H9 (cell line): ENCODE data around the gene UPF1. TPM values are rescaled to one million over a fixed set of nuclear protein-coding genes. Genes with fewer than 3 reads are reported as not detected.
A peak's percentile ranks its signal among the peaks of the same experiment; 100 is the strongest.
"Not testable (repeated sequence)": the region's sequence is repeated elsewhere in the genome, so short reads cannot be mapped to it uniquely, and the experiment has no call there.

ENCODE experiments used
- DNase-seq: peaks from one replicate; pipeline ENCODE4 v3.0.0-alpha.2; 2017
- H2AFZ ChIP-seq: one replicate; pipeline ENCODE4 v1.6.1; 2013; ENCODE audit warnings: mild to moderate bottlenecking, low read length, control low read depth, moderate library complexity
- H2AK5ac ChIP-seq: 2 replicates; pipeline ENCODE4 v1.6.1; 2013; ENCODE audit warnings: low read length, control low read depth, mixed read lengths; ENCODE audit not compliant: insufficient read length
- H2BK120ac ChIP-seq: one replicate; pipeline ENCODE4 v1.6.1; 2013; ENCODE audit warnings: low read depth, mild to moderate bottlenecking, low read length, control low read depth, inconsistent platforms; ENCODE audit not compliant: poor library complexity, severe bottlenecking
- H2BK12ac ChIP-seq: 2 replicates; pipeline ENCODE4 v1.6.1; 2013; ENCODE audit warnings: low read length, control low read depth, mixed read lengths, low read depth; ENCODE audit not compliant: insufficient read length
- H2BK15ac ChIP-seq: 2 replicates; pipeline ENCODE4 v1.6.1; 2013; ENCODE audit warnings: low read depth, low read length, control low read depth
- H2BK20ac ChIP-seq: one replicate; pipeline ENCODE4 v1.6.1; 2013; ENCODE audit warnings: low read depth, mild to moderate bottlenecking, low read length, control low read depth, inconsistent platforms; ENCODE audit not compliant: poor library complexity, severe bottlenecking
- H2BK5ac ChIP-seq: 2 replicates; pipeline ENCODE4 v1.6.1; 2013; ENCODE audit warnings: low read length, control low read depth, mixed read lengths; ENCODE audit not compliant: insufficient read length
- H3K14ac ChIP-seq: 2 replicates; pipeline ENCODE4 v1.6.1; 2013; ENCODE audit warnings: low read length, control low read depth; ENCODE audit not compliant: insufficient read depth
- H3K18ac ChIP-seq: 2 replicates; pipeline ENCODE4 v1.6.1; 2013; ENCODE audit warnings: low read depth, mild to moderate bottlenecking, mixed read lengths, low read length, control low read depth; ENCODE audit not compliant: insufficient read length
- H3K23ac ChIP-seq: 2 replicates; pipeline ENCODE4 v1.6.1; 2013; ENCODE audit warnings: low read length, control low read depth, mixed read lengths, low read depth; ENCODE audit not compliant: insufficient read length
- H3K23me2 ChIP-seq: 2 replicates; pipeline ENCODE4 v1.6.1; 2013; ENCODE audit warnings: low read depth, mild to moderate bottlenecking, mixed read lengths, low read length, control low read depth; ENCODE audit not compliant: insufficient read length, poor library complexity, severe bottlenecking
- H3K27ac ChIP-seq: 2 replicates; pipeline ENCODE4 v1.5.1; 2013; ENCODE audit warnings: low read length, control low read depth, mixed read lengths, low read depth; ENCODE audit not compliant: insufficient read length
- H3K27me3 ChIP-seq: 2 replicates; pipeline ENCODE4 v1.6.1; 2013; ENCODE audit warnings: low read length, control low read depth, inconsistent platforms; ENCODE audit not compliant: insufficient read depth
- H3K4ac ChIP-seq: 2 replicates; pipeline ENCODE4 v1.6.1; 2013; ENCODE audit warnings: low read depth, mild to moderate bottlenecking, control low read depth, inconsistent platforms, low read length, moderate library complexity
- H3K4me1 ChIP-seq: 2 replicates; pipeline ENCODE4 v1.6.1; 2013; ENCODE audit warnings: low read length, control low read depth, inconsistent platforms; ENCODE audit not compliant: insufficient read depth
- H3K4me2 ChIP-seq: 2 replicates; pipeline ENCODE4 v1.6.1; 2013; ENCODE audit warnings: low read length, control low read depth, mixed read lengths; ENCODE audit not compliant: insufficient read length, insufficient read depth
- H3K56ac ChIP-seq: 2 replicates; pipeline ENCODE4 v1.6.1; 2013; ENCODE audit warnings: low read depth, mild to moderate bottlenecking, mixed read lengths, low read length, control low read depth; ENCODE audit not compliant: insufficient read length
- H3K79me1 ChIP-seq: 2 replicates; pipeline ENCODE4 v1.6.1; 2013; ENCODE audit warnings: low read depth, mild to moderate bottlenecking, moderate library complexity, low read length, control low read depth, inconsistent platforms; ENCODE audit not compliant: insufficient read depth, poor library complexity, severe bottlenecking
- H3K79me2 ChIP-seq: 2 replicates; pipeline ENCODE4 v1.6.1; 2013; ENCODE audit warnings: low read length, control low read depth, inconsistent platforms; ENCODE audit not compliant: insufficient read depth
- H3K9ac ChIP-seq: 2 replicates; pipeline ENCODE4 v1.6.1; 2013; ENCODE audit warnings: low read length, control low read depth, mixed read lengths; ENCODE audit not compliant: insufficient read length; ENCODE audit errors: extremely low read depth
- H3K9me3 ChIP-seq: one replicate; pipeline ENCODE4 v1.6.1; 2013; ENCODE audit warnings: low read depth, low read length, inconsistent platforms; ENCODE audit not compliant: control insufficient read depth
- H3T11ph ChIP-seq: one replicate; pipeline ENCODE4 v1.6.1; 2013; ENCODE audit warnings: mild to moderate bottlenecking, low read length, control low read depth, inconsistent platforms
- H4K20me1 ChIP-seq: one replicate; pipeline ENCODE4 v1.6.1; 2013; ENCODE audit not compliant: control insufficient read depth, insufficient read length, insufficient read depth
- H4K5ac ChIP-seq: 2 replicates; pipeline ENCODE4 v1.6.1; 2013; ENCODE audit warnings: low read depth, mild to moderate bottlenecking, mixed read lengths, low read length, control low read depth; ENCODE audit not compliant: insufficient read length
- H4K8ac ChIP-seq: replicated peaks from 2 replicates; pipeline ENCODE4 v1.6.1; 2013; ENCODE audit warnings: low read length, control low read depth, mixed read lengths, low read depth; ENCODE audit not compliant: insufficient read length
- H4K91ac ChIP-seq: 2 replicates; pipeline ENCODE4 v1.6.1; 2013; ENCODE audit warnings: low read depth, mild to moderate bottlenecking, moderate library complexity, mixed read lengths, low read length, control low read depth; ENCODE audit not compliant: insufficient read length
- H3K27ac Mint-ChIP-seq, 3 experiments: 2 replicates in 2 of 3; 3 replicates in 1 of 3; pipeline ENCODE4 v1.8.0; 2020 to 2021; ENCODE audit warnings: mixed read lengths in 3 of 3, mild to moderate bottlenecking in 1 of 3, moderate library complexity in 1 of 3
- H3K27me3 Mint-ChIP-seq: 2 replicates; pipeline ENCODE4 v1.8.0; 2021; ENCODE audit warnings: low read depth, mild to moderate bottlenecking, moderate library complexity, mixed read lengths
- H3K36me3 Mint-ChIP-seq, 3 experiments: 2 replicates in 2 of 3; 3 replicates in 1 of 3; pipeline ENCODE4 v1.8.0; 2020 to 2021; ENCODE audit warnings: low read depth in 3 of 3, mixed read lengths in 3 of 3; ENCODE audit not compliant: insufficient read depth in 1 of 3
- H3K4me1 Mint-ChIP-seq, 2 experiments: 2 replicates each; pipeline ENCODE4 v1.8.0; 2020; ENCODE audit warnings: mixed read lengths in 2 of 2
- H3K4me3 Mint-ChIP-seq, 2 experiments: 2 replicates in 1 of 2; 3 replicates in 1 of 2; pipeline ENCODE4 v1.8.0; 2020 to 2021; ENCODE audit warnings: mild to moderate bottlenecking in 2 of 2, mixed read lengths in 2 of 2, moderate library complexity in 1 of 2
- H3K9me3 Mint-ChIP-seq, 2 experiments: 2 replicates in 1 of 2; 3 replicates in 1 of 2; pipeline ENCODE4 v1.8.0; 2020; ENCODE audit warnings: mild to moderate bottlenecking in 2 of 2, mixed read lengths in 2 of 2, moderate library complexity in 1 of 2
- WGBS: extraction: QIAGEN DNeasy Blood & Tissue Kit; methylation state at CpG from one replicate; pipeline ENCODE4 v1.1.7; 2013; ENCODE audit warnings: missing lambda C conversion rate, low lambda C conversion rate, mixed read lengths; ENCODE audit not compliant: insufficient read length; ENCODE audit errors: extremely low coverage; 5-methylcytosine and 5-hydroxymethylcytosine counted together
- total RNA-seq: library from RNA; stranded (reverse); gene quantifications from 2 replicates; pipeline ENCODE4 v1.2.1, GENCODE V29; 2021
- TF ChIP-seq, protein P1 (sequence below): fragments of 200-600 bp; sonication (generic); conservative IDR thresholded peaks from 3 replicates; pipeline ENCODE4 v1.8.0; 2021; ENCODE audit warnings: antibody characterized with exemption, mild to moderate bottlenecking

UPF1 gene
- total RNA-seq, 1 experiment from 2014 or later, result 85.4 TPM

DNA sequence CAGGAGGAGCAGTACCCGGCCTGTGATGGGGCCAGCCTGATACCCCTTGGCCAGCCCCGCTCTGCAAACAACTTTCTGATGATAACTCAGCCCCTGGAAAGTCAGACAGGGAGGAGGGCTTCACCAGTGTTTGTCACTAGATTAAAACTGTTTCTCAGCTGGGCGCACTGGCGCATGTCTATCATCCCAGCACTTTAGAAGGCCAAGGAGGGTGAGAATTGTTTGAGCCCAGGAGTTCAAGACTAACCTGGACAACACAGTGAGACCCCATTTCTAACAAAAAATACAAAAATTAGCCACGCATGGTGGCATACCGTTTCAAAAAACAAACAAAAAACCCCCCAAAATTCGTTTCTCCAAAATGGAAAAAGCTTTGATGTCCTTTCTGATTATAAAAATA, 69.7 kb downstream of the UPF1 start:
- Histone ChIP-seq H4K20me1 (no peaks in the 10 kb centered on the region), H2BK120ac (no peak overlapping the region), H3K27me3 (no peaks in the 10 kb centered on the region; the same call in 1 of the 2 replicates), H2BK20ac (no peak overlapping the region), H2AK5ac (no peak overlapping the region), H3K4me2 (no peak overlapping the region), H3K14ac (no peak overlapping the region), H3T11ph (no peak overlapping the region), H3K4me1 (no peaks in the 10 kb centered on the region), H4K5ac (no peak overlapping the region), H3K23ac (no peak overlapping the region), H3K9ac (no peak overlapping the region), H4K8ac (no peak overlapping the region), H2BK15ac (no peak overlapping the region), H3K79me1 (no peaks in the 10 kb centered on the region), H3K4ac (no peak overlapping the region), H3K79me2 (no peaks in the 10 kb centered on the region), H2AFZ (no peak overlapping the region), H4K91ac (no peak overlapping the region), H3K56ac (no peak overlapping the region), H3K27ac (no peak overlapping the region), H2BK5ac (no peak overlapping the region), H3K9me3 (no peaks in the 10 kb centered on the region), H3K18ac (no peak overlapping the region), H2BK12ac (no peak overlapping the region), H3K23me2 (no peaks in the 10 kb centered on the region)
- H3K27me3 Mint-ChIP-seq, result peaks cover 15% of the 10 kb centered on the region
- no peak overlapping the region for H3K4me3 Mint-ChIP-seq
- no peak for DNase-seq
- no CpG with 5 or more reads among the region's 7 CpGs for WGBS
- 0 out of 4 replicates have a peak, but pooled peaks cover 0 to under 1% of the 10 kb centered on the region in 2 experiments for H3K4me1 Mint-ChIP-seq
- peaks cover 1 to 19% (median 15%) of the 10 kb centered on the region in 3 experiments; a peak in 6 of 7 replicates for H3K36me3 Mint-ChIP-seq
- H3K9me3 Mint-ChIP-seq, result no peaks in the 10 kb centered on the region; a peak in 1 of 5 replicates
- TF ChIP-seq, protein P1, sequence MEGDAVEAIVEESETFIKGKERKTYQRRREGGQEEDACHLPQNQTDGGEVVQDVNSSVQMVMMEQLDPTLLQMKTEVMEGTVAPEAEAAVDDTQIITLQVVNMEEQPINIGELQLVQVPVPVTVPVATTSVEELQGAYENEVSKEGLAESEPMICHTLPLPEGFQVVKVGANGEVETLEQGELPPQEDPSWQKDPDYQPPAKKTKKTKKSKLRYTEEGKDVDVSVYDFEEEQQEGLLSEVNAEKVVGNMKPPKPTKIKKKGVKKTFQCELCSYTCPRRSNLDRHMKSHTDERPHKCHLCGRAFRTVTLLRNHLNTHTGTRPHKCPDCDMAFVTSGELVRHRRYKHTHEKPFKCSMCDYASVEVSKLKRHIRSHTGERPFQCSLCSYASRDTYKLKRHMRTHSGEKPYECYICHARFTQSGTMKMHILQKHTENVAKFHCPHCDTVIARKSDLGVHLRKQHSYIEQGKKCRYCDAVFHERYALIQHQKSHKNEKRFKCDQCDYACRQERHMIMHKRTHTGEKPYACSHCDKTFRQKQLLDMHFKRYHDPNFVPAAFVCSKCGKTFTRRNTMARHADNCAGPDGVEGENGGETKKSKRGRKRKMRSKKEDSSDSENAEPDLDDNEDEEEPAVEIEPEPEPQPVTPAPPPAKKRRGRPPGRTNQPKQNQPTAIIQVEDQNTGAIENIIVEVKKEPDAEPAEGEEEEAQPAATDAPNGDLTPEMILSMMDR, result no peak
- no peak overlapping the region for H3K27ac Mint-ChIP-seq

DNA sequence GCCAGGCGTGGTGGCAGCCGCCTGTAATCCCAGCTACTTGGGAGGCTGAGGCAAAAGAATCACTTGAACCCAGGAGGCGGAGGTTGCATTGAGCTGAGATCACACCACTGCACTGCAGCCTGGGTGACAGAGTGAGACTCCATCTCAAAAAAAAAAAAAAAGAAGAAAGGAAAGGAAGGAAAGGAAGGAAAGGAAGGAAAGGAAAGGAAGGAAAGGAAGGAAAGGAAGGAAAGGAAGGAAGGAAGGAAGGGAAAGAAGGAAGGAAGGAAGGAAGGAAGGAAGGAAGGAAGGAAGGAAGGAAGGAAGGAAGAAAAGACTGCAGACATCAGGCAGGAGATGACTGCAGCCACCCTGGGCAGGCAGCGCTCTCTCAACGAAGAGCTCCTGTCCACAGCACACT, 70.8 kb downstream of the UPF1 start:
- not testable (repeated sequence) for H2BK12ac ChIP-seq, H3K79me2 ChIP-seq, H4K20me1 ChIP-seq, H3K4me2 ChIP-seq, H3K4ac ChIP-seq, H3K27me3 Mint-ChIP-seq, H2BK5ac ChIP-seq, H3K18ac ChIP-seq, H4K8ac ChIP-seq, H3T11ph ChIP-seq, H2BK120ac ChIP-seq, H3K9me3 ChIP-seq, H4K5ac ChIP-seq, H3K79me1 ChIP-seq, H2AFZ ChIP-seq, H3K56ac ChIP-seq, H2AK5ac ChIP-seq, H2BK20ac ChIP-seq, H3K27ac ChIP-seq, H3K9me3 Mint-ChIP-seq, H3K4me1 ChIP-seq, H3K9ac ChIP-seq, H3K14ac ChIP-seq, H3K27me3 ChIP-seq, H3K4me1 Mint-ChIP-seq, DNase-seq, H3K23ac ChIP-seq, H3K4me3 Mint-ChIP-seq, H4K91ac ChIP-seq, H3K23me2 ChIP-seq, H2BK15ac ChIP-seq
- no CpG with 5 or more reads among the region's 5 CpGs for WGBS
- H3K36me3 Mint-ChIP-seq, result peaks cover 1 to 19% (median 15%) of the 10 kb centered on the region in 3 experiments; a peak in 6 of 7 replicates
- H3K27ac Mint-ChIP-seq, result peak overlapping the region in 1 of 3 experiments; percentile 86; a peak in 2 of 7 replicates
